KMS-11 (cell line): ENCODE measurements around the gene GRK1.

Experiments
- H2AFZ ChIP-seq: fragments of 200-600 bp; sonication (generic); 2 replicates; pipeline ENCODE4 v1.6.1; 2016; ENCODE audit warnings: antibody characterized with exemption, mixed run types, low read depth
- H3K27ac ChIP-seq: fragments of 200-600 bp; sonication (generic); 2 replicates; pipeline ENCODE4 v1.6.1; 2016; ENCODE audit warnings: mild to moderate bottlenecking, mixed run types
- H3K27me3 ChIP-seq: fragments of 200-600 bp; sonication (generic); 2 replicates; pipeline ENCODE4 v1.6.1; 2017; ENCODE audit warnings: mild to moderate bottlenecking, low read depth, mixed run types, moderate library complexity; ENCODE audit not compliant: insufficient read depth
- H3K36me3 ChIP-seq: fragments of 200-600 bp; sonication (generic); 2 replicates; pipeline ENCODE4 v1.6.1; 2017; ENCODE audit warnings: mild to moderate bottlenecking, mixed run types; ENCODE audit not compliant: insufficient read depth
- H3K4me1 ChIP-seq: fragments of 200-600 bp; sonication (generic); 2 replicates; pipeline ENCODE4 v1.6.1; 2016; ENCODE audit warnings: mild to moderate bottlenecking, low read depth, mixed run types; ENCODE audit not compliant: poor library complexity, severe bottlenecking
- H3K4me2 ChIP-seq: fragments of 200-600 bp; sonication (generic); 2 replicates; pipeline ENCODE4 v1.7.0; 2016; ENCODE audit warnings: mild to moderate bottlenecking, mixed run types
- H3K4me3 ChIP-seq: fragments of 200-600 bp; sonication (generic); IDR thresholded peaks from 2 replicates; pipeline ENCODE4 v1.6.1; 2017; ENCODE audit warnings: low read depth, low read length, mixed read lengths; ENCODE audit not compliant: insufficient read depth
- H3K79me2 ChIP-seq: fragments of 200-600 bp; sonication (generic); 2 replicates; pipeline ENCODE4 v1.6.1; 2016; ENCODE audit warnings: low read depth, mixed run types; ENCODE audit not compliant: insufficient read depth
- H3K9ac ChIP-seq: fragments of 200-600 bp; sonication (generic); 2 replicates; pipeline ENCODE4 v1.6.1; 2016; ENCODE audit warnings: mild to moderate bottlenecking, mixed run types
- H4K20me1 ChIP-seq: fragments of 200-600 bp; sonication (generic); 2 replicates; pipeline ENCODE4 v1.6.1; 2016; ENCODE audit warnings: mild to moderate bottlenecking, mixed run types; ENCODE audit not compliant: insufficient read depth
- CTCF ChIP-seq: fragments of 200-600 bp; sonication (generic); conservative IDR thresholded peaks from 2 replicates; pipeline ENCODE4 v1.6.1; 2017; ENCODE audit warnings: low read depth, mild to moderate bottlenecking, antibody characterized with exemption, low read length, moderate library complexity, mixed read lengths

GRK1 gene

DNA sequence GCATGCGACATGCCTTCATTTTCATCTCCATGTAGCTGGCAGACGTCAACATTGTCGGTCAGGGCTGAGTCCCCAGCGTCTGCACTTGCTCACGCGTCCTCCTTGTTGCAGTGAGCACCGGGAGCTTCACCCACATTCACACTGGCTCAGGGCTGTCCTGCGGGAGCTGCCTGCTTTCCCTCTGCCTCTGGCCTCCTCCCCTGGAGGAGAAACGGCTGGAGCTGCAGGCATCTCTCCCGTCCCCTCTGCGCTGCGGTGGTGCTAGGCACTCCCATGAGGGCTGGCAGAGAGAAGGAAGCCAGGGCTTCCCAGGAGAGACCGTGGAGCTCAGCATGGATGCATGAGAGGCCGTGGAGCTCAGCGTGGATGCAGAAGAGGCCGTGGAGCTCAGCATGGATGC is 73.6 kb downstream of the GRK1 start:
- Histone ChIP-seq H3K4me3 (no peak overlapping the region), H2AFZ (no peak overlapping the region), H3K36me3 (no peaks in the 10 kb centered on the region), H3K27me3 (peaks cover 10% of the 10 kb centered on the region; the same call in 1 of the 2 replicates), H3K79me2 (no peaks in the 10 kb centered on the region), H4K20me1 (no peaks in the 10 kb centered on the region), H3K27ac (no peak overlapping the region), H3K9ac (no peak overlapping the region), H3K4me2 (no peak overlapping the region), H3K4me1 (peaks cover 51% of the 10 kb centered on the region)
- TF ChIP-seq CTCF = no peak

DNA sequence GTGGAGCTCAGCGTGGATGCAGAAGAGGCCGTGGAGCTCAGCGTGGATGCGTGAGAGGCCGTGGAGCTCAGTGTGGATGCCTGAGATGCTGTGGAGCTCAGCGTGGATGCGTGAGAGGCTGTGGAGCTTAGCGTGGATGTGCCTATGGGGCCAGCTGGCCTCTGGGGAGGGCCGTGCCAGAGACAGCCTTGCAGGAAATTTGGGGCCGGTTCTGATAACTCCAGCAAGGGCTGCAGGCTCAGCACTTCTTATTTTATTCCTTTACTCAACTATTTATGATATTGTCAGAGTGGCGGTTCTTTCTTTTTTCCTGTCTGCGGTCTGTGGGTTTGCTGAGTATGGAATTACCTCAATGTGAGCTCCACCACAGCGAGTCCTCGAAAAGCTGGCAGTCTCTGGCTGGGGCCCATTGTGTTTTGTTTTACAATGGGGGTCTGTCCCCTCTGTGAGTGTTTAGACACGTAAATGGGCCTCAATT is 74.2 kb downstream of the GRK1 start:
- H3K4me1 ChIP-seq = peaks cover 51% of the 10 kb centered on the region
- peak overlapping the region; percentile 75 for H3K27ac ChIP-seq
- H3K36me3 ChIP-seq = no peaks in the 10 kb centered on the region
- H3K4me2 ChIP-seq = peak overlapping the region; percentile 94
- H3K4me3 ChIP-seq = no peak overlapping the region
- H3K27me3 ChIP-seq = peaks cover 10% of the 10 kb centered on the region; the same call in 1 of the 2 replicates
- H2AFZ ChIP-seq = 0 out of 2 replicates have a peak overlapping the region, but pooled peaks have one; percentile 67
- H3K79me2 ChIP-seq = no peaks in the 10 kb centered on the region
- no peak for TF ChIP-seq CTCF
- no peak overlapping the region; the same call in 1 of the 2 replicates for H3K9ac ChIP-seq
- no peaks in the 10 kb centered on the region for H4K20me1 ChIP-seq

- Histone ChIP-seq H3K9ac (peak overlapping the region; percentile 67), H3K4me1 (peaks cover 51% of the 10 kb centered on the region), H3K4me3 (no peak overlapping the region), H3K79me2 (no peaks in the 10 kb centered on the region), H3K4me2 (peak overlapping the region; percentile 94), H3K36me3 (no peaks in the 10 kb centered on the region), H3K27ac (peak overlapping the region; percentile 75), H3K27me3 (peaks cover 8% of the 10 kb centered on the region; the same call in 1 of the 2 replicates), H4K20me1 (no peaks in the 10 kb centered on the region), H2AFZ (peak overlapping the region; percentile 67; the same call in 1 of the 2 replicates)
- peak; percentile 55 for TF ChIP-seq CTCF
Measured at GRCh38 chr13:113742000-113742441, 75.0 kb downstream of the GRK1 start.

GRCh38 chr13:113742445-113743120 is 75.6 kb downstream of the GRK1 start:
- Histone ChIP-seq H2AFZ (peak overlapping the region; percentile 67), H3K36me3 (no peaks in the 10 kb centered on the region), H3K4me2 (peak overlapping the region; percentile 94), H3K4me3 (no peak overlapping the region), H3K27me3 (peaks cover 8% of the 10 kb centered on the region; the same call in 1 of the 2 replicates), H4K20me1 (no peaks in the 10 kb centered on the region), H3K9ac (peak overlapping the region; percentile 67), H3K79me2 (no peaks in the 10 kb centered on the region), H3K27ac (peak overlapping the region; percentile 75), H3K4me1 (peaks cover 51% of the 10 kb centered on the region)
- TF ChIP-seq CTCF = no peak
